ENCODE measurements around the gene CDC20. TPM values are rescaled to one million over a fixed set of nuclear protein-coding genes. Genes with fewer than 3 reads are reported as not detected.

Gene CDC20
- total and polyA plus RNA-seq, 10 of the 15 experiments (the other 5 are each of a cell fraction or from before 2014, with no cell fraction given), result 36.3 to 347 (median 150) TPM

- H4K20me1 ChIP-seq (ENCODE audit: control insufficient read depth, insufficient read depth), result no peaks in the 10 kb centered on the region
- no peak overlapping the region for H3K4me2 ChIP-seq (ENCODE audit: control insufficient read depth, insufficient read depth)
- no peak overlapping the region for H3K4me3 ChIP-seq
- ChIA-PET RAD21 (ENCODE audit: unreplicated experiment) (interaction anchor here (2.2 kb wide), 1 partner anchor 116 kb away, joined by 6 read pairs; no protein-coding TSS in a partner anchor), CTCF (interaction anchor here (1.3 to 1.6 kb wide), 2 partner anchors 115 to 127 kb away, joined by 5 read pairs; no protein-coding TSS in a partner anchor), POLR2A (interaction anchor here (0.7 kb wide), 1 partner anchor 66 kb away, joined by 5 read pairs; no protein-coding TSS in a partner anchor), SMC1A (ENCODE audit: uncharacterized antibody, unreplicated experiment) (interaction anchor here (0.5 to 1.1 kb wide), 4 partner anchors 12 to 280 kb away, joined by 3 to 4 read pairs (median 4); no protein-coding TSS in a partner anchor)
- WGBS (ENCODE audit: insufficient coverage, insufficient replicate concordance, low lambda C conversion rate, missing lambda C conversion rate), result no CpG with 5 or more reads among the region's 2 CpGs
- H3K27me3 ChIP-seq (replicated peaks in 1 of 2; ENCODE audit: control insufficient read depth in 2 of 2, insufficient read depth in 2 of 2, low read length in 1 of 2), result no peaks in the 10 kb centered on the region
- H2AFZ ChIP-seq (ENCODE audit: control insufficient read depth, low read depth, low read length), result no peak overlapping the region
- intact Hi-C loops (cut with micrococcal nuclease; ENCODE audit: unreplicated experiment), result no loop called here
- no TSS peak for BruUV-seq (replicated peaks)
- H3K9ac ChIP-seq (ENCODE audit: control insufficient read depth, insufficient read depth, low read length), result no peak overlapping the region
- FAIRE-seq (no peak), ATAC-seq (no peak), DNase-seq (ENCODE audit: low read depth, low spot score) (no peak)
- H3K36me3 ChIP-seq (ENCODE audit: control insufficient read depth in 2 of 2, insufficient read depth in 2 of 2, low read length in 1 of 2), result no peaks in the 10 kb centered on the region
- H3K79me2 ChIP-seq (ENCODE audit: control insufficient read depth, insufficient read depth, low read length), result peaks cover 17% of the 10 kb centered on the region
- no peaks in the 10 kb centered on the region for H3K9me3 ChIP-seq (replicated peaks; ENCODE audit: control insufficient read depth, insufficient read depth, low read length)
- in situ Hi-C loops (cut with MboI), result no loop called here
- no peaks in the 10 kb centered on the region for H3K4me1 ChIP-seq (ENCODE audit: control insufficient read depth, insufficient read depth, low read length)
- H3K27ac ChIP-seq (ENCODE audit: control insufficient read depth, insufficient read depth), result no peak overlapping the region
- TF ChIP-seq CREB1 (IDR thresholded peaks at IDR 0.05; ENCODE audit: low read depth), result no peak
Observed at GRCh38 chr1:43354936-43355335, 3.8 kb upstream of the CDC20 start.

- H4K20me1 ChIP-seq (ENCODE audit: control insufficient read depth, insufficient read depth), result no peaks in the 10 kb centered on the region
- DNase-seq (ENCODE audit: low read depth, low spot score) (no peak), ATAC-seq (no peak), FAIRE-seq (no peak)
- H3K79me2 ChIP-seq (ENCODE audit: control insufficient read depth, insufficient read depth, low read length), result peaks cover 34% of the 10 kb centered on the region
- 95% methylated on average over 4 of the region's 4 CpGs for WGBS (ENCODE audit: insufficient coverage, insufficient replicate concordance, low lambda C conversion rate, missing lambda C conversion rate)
- in situ Hi-C loops (cut with MboI), result no loop called here
- no peak overlapping the region for H3K27ac ChIP-seq (ENCODE audit: control insufficient read depth, insufficient read depth)
- H3K4me1 ChIP-seq (ENCODE audit: control insufficient read depth, insufficient read depth, low read length), result peaks cover 10% of the 10 kb centered on the region
- intact Hi-C loops (cut with micrococcal nuclease; ENCODE audit: unreplicated experiment), result no loop called here
- ChIA-PET RAD21 (ENCODE audit: unreplicated experiment) (interaction anchor here (2.6 to 3.2 kb wide), 2 partner anchors 118 to 130 kb away, joined by 23 to 49 read pairs; no protein-coding TSS in a partner anchor), CTCF (interaction anchor here (0.9 to 3.1 kb wide), 6 partner anchors 13 to 578 kb away, joined by 3 to 44 read pairs (median 6); no protein-coding TSS in a partner anchor), POLR2A (interaction anchor here (3.0 kb wide), 1 partner anchor 10 kb away, joined by 25 read pairs; the partner anchor contains the start of gene ELOVL1), SMC1A (ENCODE audit: uncharacterized antibody, unreplicated experiment) (interaction anchor here (0.6 to 4.5 kb wide), 10 partner anchors 9 to 136 kb away, joined by 3 to 26 read pairs (median 4); no protein-coding TSS in a partner anchor)
- no peaks in the 10 kb centered on the region for H3K9me3 ChIP-seq (replicated peaks; ENCODE audit: control insufficient read depth, insufficient read depth, low read length)
- no TSS peak for BruUV-seq (replicated peaks)
- H3K4me3 ChIP-seq, result no peak overlapping the region
- no peaks in the 10 kb centered on the region for H3K27me3 ChIP-seq (replicated peaks in 1 of 2; ENCODE audit: control insufficient read depth in 2 of 2, insufficient read depth in 2 of 2, low read length in 1 of 2)
- no peak overlapping the region for H2AFZ ChIP-seq (ENCODE audit: control insufficient read depth, low read depth, low read length)
- H3K36me3 ChIP-seq (ENCODE audit: control insufficient read depth in 2 of 2, insufficient read depth in 2 of 2, low read length in 1 of 2), result peaks cover 5 to 13% of the 10 kb centered on the region in 2 experiments
- no peak overlapping the region for H3K4me2 ChIP-seq (ENCODE audit: control insufficient read depth, insufficient read depth)
- H3K9ac ChIP-seq (ENCODE audit: control insufficient read depth, insufficient read depth, low read length), result no peak overlapping the region
- TF ChIP-seq NFYA (IDR thresholded peaks at IDR 0.05; ENCODE audit: borderline replicate concordance, low read depth, low read length), result no peak
- no peak for TF ChIP-seq ETV6 (conservative IDR thresholded peaks at IDR 0.05 in 1 of 2, IDR thresholded peaks at IDR 0.05 in 1 of 2; ENCODE audit: borderline replicate concordance in 1 of 2, low read depth in 1 of 2)
- TF ChIP-seq SIN3A (IDR thresholded peaks at IDR 0.05; ENCODE audit: low read depth, low read length), result no peak
- TF ChIP-seq RFX5 (IDR thresholded peaks at IDR 0.05; ENCODE audit: low read depth, low read length), result no peak
- TF ChIP-seq SMAD5 (IDR thresholded peaks at IDR 0.05; ENCODE audit: low read depth), result no peak
- TF ChIP-seq, protein P1, sequence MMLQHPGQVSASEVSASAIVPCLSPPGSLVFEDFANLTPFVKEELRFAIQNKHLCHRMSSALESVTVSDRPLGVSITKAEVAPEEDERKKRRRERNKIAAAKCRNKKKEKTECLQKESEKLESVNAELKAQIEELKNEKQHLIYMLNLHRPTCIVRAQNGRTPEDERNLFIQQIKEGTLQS (IDR thresholded peaks at IDR 0.05; ENCODE audit: borderline replicate concordance, extremely low read depth, low read depth, low read length), result no peak
- TF ChIP-seq, protein P2, sequence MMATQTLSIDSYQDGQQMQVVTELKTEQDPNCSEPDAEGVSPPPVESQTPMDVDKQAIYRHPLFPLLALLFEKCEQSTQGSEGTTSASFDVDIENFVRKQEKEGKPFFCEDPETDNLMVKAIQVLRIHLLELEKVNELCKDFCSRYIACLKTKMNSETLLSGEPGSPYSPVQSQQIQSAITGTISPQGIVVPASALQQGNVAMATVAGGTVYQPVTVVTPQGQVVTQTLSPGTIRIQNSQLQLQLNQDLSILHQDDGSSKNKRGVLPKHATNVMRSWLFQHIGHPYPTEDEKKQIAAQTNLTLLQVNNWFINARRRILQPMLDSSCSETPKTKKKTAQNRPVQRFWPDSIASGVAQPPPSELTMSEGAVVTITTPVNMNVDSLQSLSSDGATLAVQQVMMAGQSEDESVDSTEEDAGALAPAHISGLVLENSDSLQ (IDR thresholded peaks at IDR 0.05), result no peak
- no peak for TF ChIP-seq RAD21 (IDR thresholded peaks at IDR 0.05; ENCODE audit: insufficient read depth, low read depth, low read length)
- no peak for TF ChIP-seq IKZF1 (conservative IDR thresholded peaks at IDR 0.05)
- TF ChIP-seq MEF2B (IDR thresholded peaks at IDR 0.05; ENCODE audit: partially characterized antibody, poor library complexity, severe bottlenecking), result no peak
- no peak for TF ChIP-seq CHD1 (IDR thresholded peaks at IDR 0.05; ENCODE audit: low read depth, low read length)
Observed at GRCh38 chr1:43357251-43357650, 1.5 kb upstream of the CDC20 start.

Measured in GM12878 (cell line).